GM18873 (cell line): ENCODE measurements around the gene BNC2.

Experiments used
- ATAC-seq: cut with Tn5 transposase; IDR thresholded peaks from one replicate; pipeline ENCODE4 v1.9.1; 2021; ENCODE audit warnings: mild to moderate bottlenecking, moderate library complexity, moderate number of reproducible peaks; ENCODE audit not compliant: unreplicated experiment, low FRiP score

Gene BNC2

GRCh38 chr9:16869131-16869881 is 1.2 kb downstream of the BNC2 start:
- ATAC-seq: no peak

GRCh38 chr9:16868701-16869100 is 1.8 kb downstream of the BNC2 start:
- no peak for ATAC-seq

- no peak for ATAC-seq
These were observed 2.7 kb downstream of the BNC2 start for GRCh38 chr9:16867576-16868311.

- no peak for ATAC-seq
These were observed 3.9 kb downstream of the BNC2 start for GRCh38 chr9:16866587-16866986.

- ATAC-seq: no peak
These were observed 5.6 kb downstream of the BNC2 start for GRCh38 chr9:16864649-16865434.

- no peak for ATAC-seq
These were observed 22.3 kb downstream of the BNC2 start for GRCh38 chr9:16848179-16848578.

GRCh38 chr9:16846986-16847385 is 23.5 kb downstream of the BNC2 start:
- no peak for ATAC-seq

- no peak for ATAC-seq
These were observed 24.1 kb downstream of the BNC2 start for GRCh38 chr9:16846367-16846766.

GRCh38 chr9:16834817-16835216 is 35.7 kb downstream of the BNC2 start:
- ATAC-seq: no peak

GRCh38 chr9:16833296-16833835 is 37.1 kb downstream of the BNC2 start:
- ATAC-seq: no peak

- ATAC-seq: no peak
These were observed 38.4 kb downstream of the BNC2 start for GRCh38 chr9:16832101-16832500.

GRCh38 chr9:16830806-16831205 is 39.7 kb downstream of the BNC2 start:
- no peak for ATAC-seq

GRCh38 chr9:16828340-16829281 is 41.9 kb downstream of the BNC2 start:
- no peak for ATAC-seq

GRCh38 chr9:16825971-16826625 is 44.4 kb downstream of the BNC2 start:
- ATAC-seq: no peak

- no peak for ATAC-seq
These were observed 45.1 kb downstream of the BNC2 start for GRCh38 chr9:16825331-16825725.

GRCh38 chr9:16824545-16825330 is 45.7 kb downstream of the BNC2 start:
- no peak for ATAC-seq

GRCh38 chr9:16823906-16824305 is 46.6 kb downstream of the BNC2 start:
- no peak for ATAC-seq

- ATAC-seq: no peak
These were observed 49.1 kb downstream of the BNC2 start for GRCh38 chr9:16821344-16821743.

- no peak for ATAC-seq
These were observed 53.0 kb downstream of the BNC2 start for GRCh38 chr9:16817514-16817913.
